ENCODE data around the gene ARMC3.
A peak's percentile ranks its signal among the peaks of the same experiment; 100 is the strongest.
"Not testable (repeated sequence)": the region's sequence is repeated elsewhere in the genome, so short reads cannot be mapped to it uniquely, and the experiment has no call there.

Gene ARMC3, protein sequence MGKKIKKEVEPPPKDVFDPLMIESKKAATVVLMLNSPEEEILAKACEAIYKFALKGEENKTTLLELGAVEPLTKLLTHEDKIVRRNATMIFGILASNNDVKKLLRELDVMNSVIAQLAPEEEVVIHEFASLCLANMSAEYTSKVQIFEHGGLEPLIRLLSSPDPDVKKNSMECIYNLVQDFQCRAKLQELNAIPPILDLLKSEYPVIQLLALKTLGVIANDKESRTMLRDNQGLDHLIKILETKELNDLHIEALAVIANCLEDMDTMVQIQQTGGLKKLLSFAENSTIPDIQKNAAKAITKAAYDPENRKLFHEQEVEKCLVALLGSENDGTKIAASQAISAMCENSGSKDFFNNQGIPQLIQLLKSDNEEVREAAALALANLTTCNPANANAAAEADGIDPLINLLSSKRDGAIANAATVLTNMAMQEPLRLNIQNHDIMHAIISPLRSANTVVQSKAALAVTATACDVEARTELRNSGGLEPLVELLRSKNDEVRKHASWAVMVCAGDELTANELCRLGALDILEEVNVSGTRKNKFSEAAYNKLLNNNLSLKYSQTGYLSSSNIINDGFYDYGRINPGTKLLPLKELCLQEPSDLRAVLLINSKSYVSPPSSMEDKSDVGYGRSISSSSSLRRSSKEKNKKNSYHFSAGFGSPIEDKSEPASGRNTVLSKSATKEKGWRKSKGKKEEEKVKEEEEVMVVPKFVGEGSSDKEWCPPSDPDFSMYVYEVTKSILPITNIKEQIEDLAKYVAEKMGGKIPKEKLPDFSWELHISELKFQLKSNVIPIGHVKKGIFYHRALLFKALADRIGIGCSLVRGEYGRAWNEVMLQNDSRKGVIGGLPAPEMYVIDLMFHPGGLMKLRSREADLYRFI

DNA sequence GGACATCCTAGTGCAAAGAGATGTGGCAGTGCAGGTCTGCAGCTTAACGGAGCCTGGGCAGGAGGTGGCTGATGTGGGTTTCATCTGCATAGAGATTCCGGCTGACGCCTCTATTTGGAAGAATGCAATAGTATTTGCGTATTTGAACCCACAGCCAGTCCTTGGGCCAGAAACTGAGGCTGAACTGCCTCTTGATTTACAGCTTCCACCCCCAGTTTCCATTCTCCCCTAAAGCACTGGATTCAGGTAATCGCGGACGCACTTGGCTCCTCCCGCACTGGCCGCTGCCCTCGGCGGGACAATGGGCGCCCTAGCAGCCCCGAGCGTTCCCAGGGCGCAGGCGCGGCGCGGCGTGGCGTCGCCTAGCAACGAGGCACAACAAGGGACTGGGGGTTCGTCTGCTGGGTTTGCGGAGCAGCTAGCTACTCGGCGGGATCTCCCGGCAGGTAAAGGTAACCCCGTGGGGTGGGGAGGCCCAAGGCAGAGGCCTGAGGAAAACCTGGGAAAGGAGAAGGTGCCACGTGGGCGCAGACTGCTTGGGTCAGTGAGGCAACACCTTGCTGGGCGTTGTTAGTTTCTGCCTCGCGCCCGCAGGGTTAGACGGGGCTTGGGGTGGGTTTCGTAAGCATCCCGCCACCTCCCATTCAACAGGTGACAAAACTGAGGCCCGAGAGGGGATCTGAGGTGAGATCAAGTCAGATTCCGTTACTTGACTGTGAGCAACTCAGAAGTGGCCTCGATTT, at the start of gene ARMC3:
Gene ARMC3, plus strand, starts transcription at position 393 of the 743 bp plus-strand sequence. CDS start 3,944 bp downstream, outside the sequence.
- H3K4me3 Mint-ChIP-seq, result no peak within 1 kb of the TSS
- H3K36me3 Mint-ChIP-seq (ENCODE audit: low read depth), result peaks cover 3% of the 10 kb centered on the region
- peaks cover 11% of the 10 kb centered on the region for H3K27me3 Mint-ChIP-seq
- H3K9me3 Mint-ChIP-seq, result no peaks in the 10 kb centered on the region
- H3K4me1 Mint-ChIP-seq, result peaks cover 3% of the 10 kb centered on the region
- DNase-seq (peak; percentile 73), ATAC-seq (peak; percentile 95)
- no peak within 1 kb of the TSS for H3K27ac Mint-ChIP-seq

DNA sequence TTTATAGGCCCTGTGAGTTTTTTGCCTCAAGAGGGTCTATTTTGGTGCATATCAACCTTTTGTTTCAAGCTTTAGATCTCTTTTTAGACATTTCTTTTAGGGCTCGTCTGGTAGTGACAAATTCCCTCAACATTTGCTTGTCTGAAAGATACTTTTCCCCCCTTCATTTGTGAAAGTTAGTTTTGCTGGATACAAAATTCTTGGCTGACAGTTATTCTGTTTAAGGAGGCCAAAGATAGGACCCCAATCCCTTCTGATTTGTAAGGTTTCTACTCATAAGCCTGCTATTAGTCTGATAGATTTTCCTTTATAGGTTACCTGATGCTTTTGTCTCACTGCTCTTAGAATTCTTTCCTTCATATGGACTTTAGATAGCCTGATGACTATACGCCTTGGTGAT, 36.1 kb upstream of the ARMC3 start:
- peaks cover 32% of the 10 kb centered on the region for H3K9me3 Mint-ChIP-seq
- H3K4me1 Mint-ChIP-seq, result no peaks in the 10 kb centered on the region
- H3K27ac Mint-ChIP-seq, result no peak overlapping the region

GRCh38 chr10:22893781-22894180, 34.1 kb upstream of the ARMC3 start:
- no peaks in the 10 kb centered on the region for H3K4me1 Mint-ChIP-seq
- H3K27ac Mint-ChIP-seq, result no peak overlapping the region
- ATAC-seq, result no peak
- no peaks in the 10 kb centered on the region for H3K27me3 Mint-ChIP-seq
- H3K9me3 Mint-ChIP-seq, result peaks cover 14% of the 10 kb centered on the region
- H3K36me3 Mint-ChIP-seq (ENCODE audit: low read depth), result no peaks in the 10 kb centered on the region
- no peak for DNase-seq
- no peak overlapping the region for H3K4me3 Mint-ChIP-seq

More for the DNA sequence above, 36.1 kb upstream of the ARMC3 start:
- ATAC-seq, result no peak
- Mint-ChIP-seq H3K36me3 (ENCODE audit: low read depth) (peaks cover 5% of the 10 kb centered on the region), H3K27me3 (no peaks in the 10 kb centered on the region), H3K4me3 (no peak overlapping the region)
- DNase-seq, result no peak

- Mint-ChIP-seq H3K27me3 (no peaks in the 10 kb centered on the region), H3K9me3 (peaks cover 10% of the 10 kb centered on the region), H3K27ac (no peak overlapping the region), H3K4me3 (no peak overlapping the region), H3K36me3 (ENCODE audit: low read depth) (no peaks in the 10 kb centered on the region), H3K4me1 (no peaks in the 10 kb centered on the region)
- DNase-seq (no peak), ATAC-seq (no peak)
Observed at GRCh38 chr10:22894714-22895113, 33.1 kb upstream of the ARMC3 start.

DNA sequence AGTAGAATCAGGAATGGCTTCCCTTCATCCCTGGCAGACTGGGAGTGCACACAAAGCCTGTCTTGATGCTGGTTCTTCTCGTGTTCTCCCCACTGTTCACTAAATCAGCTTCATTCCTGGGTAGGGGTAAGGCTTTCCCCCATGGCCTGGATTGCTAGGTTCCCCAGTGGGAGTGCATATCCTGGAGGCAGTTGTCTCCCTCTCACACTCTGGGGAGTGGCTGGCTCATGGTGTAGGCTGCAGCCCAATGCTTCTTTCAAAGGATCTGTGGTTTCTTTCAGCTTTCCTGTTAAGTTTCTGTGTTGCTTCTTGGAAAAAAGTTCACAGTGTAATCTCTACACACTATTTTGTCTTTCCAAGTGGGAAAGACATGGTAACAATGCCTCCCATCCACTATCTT, 32.6 kb upstream of the ARMC3 start:
- H3K4me1 Mint-ChIP-seq, result no peaks in the 10 kb centered on the region
- no peak for DNase-seq
- no peaks in the 10 kb centered on the region for H3K36me3 Mint-ChIP-seq (ENCODE audit: low read depth)
- no peak overlapping the region for H3K4me3 Mint-ChIP-seq
- H3K27ac Mint-ChIP-seq, result no peak overlapping the region
- H3K9me3 Mint-ChIP-seq, result peaks cover 10% of the 10 kb centered on the region
- no peak for ATAC-seq
- no peaks in the 10 kb centered on the region for H3K27me3 Mint-ChIP-seq

DNA sequence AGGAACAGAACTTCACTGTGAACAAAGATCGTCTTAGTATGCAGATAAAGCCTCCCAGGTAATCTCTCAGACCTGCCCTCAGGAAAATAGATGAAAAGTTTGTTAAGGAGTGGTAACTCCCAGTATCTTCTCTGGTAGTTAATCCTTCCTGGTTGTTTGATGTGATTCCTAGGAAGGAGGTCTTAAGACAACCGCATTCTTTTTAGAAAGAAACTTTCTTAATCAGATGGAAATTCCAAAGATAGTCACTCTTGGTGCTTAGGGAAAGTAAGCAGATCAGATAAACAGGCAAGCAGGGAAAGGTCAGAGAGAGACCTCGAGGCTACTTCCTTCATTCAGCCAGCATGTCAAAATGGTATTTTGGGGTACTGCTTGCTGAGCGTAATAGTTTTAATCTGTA, 30.5 kb upstream of the ARMC3 start:
- no peak for ATAC-seq
- Mint-ChIP-seq H3K27ac (no peak overlapping the region), H3K9me3 (peaks cover 13% of the 10 kb centered on the region)

DNA sequence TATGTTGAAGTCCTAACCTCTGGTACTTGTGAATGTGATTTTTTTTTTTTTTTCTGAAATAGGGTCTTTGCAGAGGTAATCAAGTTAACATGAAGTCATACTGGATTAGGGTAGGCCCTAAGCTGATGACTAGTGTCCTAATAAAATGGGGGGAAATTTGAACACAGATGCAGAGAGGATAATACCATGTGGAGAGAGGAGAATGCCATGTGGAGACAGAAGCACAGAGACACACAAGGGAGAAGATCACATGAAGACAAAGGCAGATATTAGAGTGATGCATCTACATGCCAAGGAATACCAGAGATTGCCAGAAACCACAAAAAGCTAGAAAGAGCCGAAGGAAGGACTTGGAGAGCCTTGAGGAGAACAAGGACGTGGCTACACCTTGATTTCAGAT, 28.5 kb upstream of the ARMC3 start:
- no peaks in the 10 kb centered on the region for H3K4me1 Mint-ChIP-seq
- no peak for DNase-seq
- no peak overlapping the region for H3K27ac Mint-ChIP-seq
- H3K36me3 Mint-ChIP-seq (ENCODE audit: low read depth), result peaks cover 6% of the 10 kb centered on the region
- H3K9me3 Mint-ChIP-seq, result peaks cover 8% of the 10 kb centered on the region
- peaks cover 2% of the 10 kb centered on the region for H3K27me3 Mint-ChIP-seq
- no peak overlapping the region for H3K4me3 Mint-ChIP-seq
- ATAC-seq, result no peak

More for the DNA sequence above, 30.5 kb upstream of the ARMC3 start:
- Mint-ChIP-seq H3K4me3 (no peak overlapping the region), H3K4me1 (no peaks in the 10 kb centered on the region), H3K27me3 (peaks cover 2% of the 10 kb centered on the region), H3K36me3 (ENCODE audit: low read depth) (peaks cover 6% of the 10 kb centered on the region)
- DNase-seq, result no peak

- Mint-ChIP-seq H3K27me3 (peaks cover 2% of the 10 kb centered on the region), H3K36me3 (ENCODE audit: low read depth) (peaks cover 6% of the 10 kb centered on the region), H3K27ac (no peak overlapping the region), H3K9me3 (peaks cover 8% of the 10 kb centered on the region), H3K4me3 (no peak overlapping the region), H3K4me1 (no peaks in the 10 kb centered on the region)
- ATAC-seq (no peak), DNase-seq (no peak)
Observed at GRCh38 chr10:22899775-22900174, 28.1 kb upstream of the ARMC3 start.

DNA sequence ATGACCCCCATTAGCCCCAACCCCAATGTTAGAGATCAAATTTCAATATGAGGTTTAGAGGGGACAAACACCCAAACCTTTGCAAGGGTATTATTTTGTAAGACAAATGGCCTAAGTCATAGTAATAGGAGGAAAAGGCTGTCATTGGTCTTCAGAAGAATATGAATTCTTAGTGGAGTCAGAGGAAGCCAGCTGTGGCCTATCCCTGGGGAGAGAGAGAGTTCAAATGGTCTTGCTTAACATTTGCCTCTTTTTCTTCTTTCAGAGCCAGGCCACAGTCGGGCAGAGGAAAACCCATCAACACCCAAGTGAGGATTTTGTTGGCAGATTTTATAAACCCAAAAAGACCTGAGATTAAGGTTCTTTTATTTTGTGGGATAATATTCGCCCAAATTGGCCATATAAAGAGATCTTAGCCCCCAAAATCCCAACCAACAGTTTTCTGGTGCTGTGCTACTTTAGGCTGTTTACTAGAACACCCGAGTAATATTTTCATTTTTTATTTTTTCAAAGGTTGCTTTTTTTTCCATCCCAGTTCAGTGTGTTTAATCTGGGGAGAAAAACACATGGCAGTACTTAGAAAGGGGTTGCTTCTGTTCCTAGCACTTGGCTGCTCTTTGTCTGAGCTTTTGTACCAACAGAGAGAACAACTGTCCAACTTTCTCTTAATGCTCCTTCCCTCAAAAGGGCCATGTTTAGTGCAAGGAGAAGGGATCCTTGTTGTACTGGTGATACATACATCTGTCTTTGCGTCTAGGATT, 26.8 kb upstream of the ARMC3 start:
- H3K36me3 Mint-ChIP-seq (ENCODE audit: low read depth), result peaks cover 6% of the 10 kb centered on the region
- DNase-seq, result no peak
- peaks cover 16% of the 10 kb centered on the region for H3K9me3 Mint-ChIP-seq
- H3K4me3 Mint-ChIP-seq, result no peak overlapping the region
- ATAC-seq, result no peak
- peaks cover 2% of the 10 kb centered on the region for H3K27me3 Mint-ChIP-seq
- H3K27ac Mint-ChIP-seq, result no peak overlapping the region
- H3K4me1 Mint-ChIP-seq, result no peaks in the 10 kb centered on the region

- peaks cover 16% of the 10 kb centered on the region for H3K9me3 Mint-ChIP-seq
- not testable (repeated sequence) for ATAC-seq; DNase-seq; H3K36me3 Mint-ChIP-seq (ENCODE audit: low read depth); H3K4me3 Mint-ChIP-seq; H3K4me1 Mint-ChIP-seq; H3K27me3 Mint-ChIP-seq; H3K27ac Mint-ChIP-seq
Observed at GRCh38 chr10:22902147-22902546, 25.7 kb upstream of the ARMC3 start.

DNA sequence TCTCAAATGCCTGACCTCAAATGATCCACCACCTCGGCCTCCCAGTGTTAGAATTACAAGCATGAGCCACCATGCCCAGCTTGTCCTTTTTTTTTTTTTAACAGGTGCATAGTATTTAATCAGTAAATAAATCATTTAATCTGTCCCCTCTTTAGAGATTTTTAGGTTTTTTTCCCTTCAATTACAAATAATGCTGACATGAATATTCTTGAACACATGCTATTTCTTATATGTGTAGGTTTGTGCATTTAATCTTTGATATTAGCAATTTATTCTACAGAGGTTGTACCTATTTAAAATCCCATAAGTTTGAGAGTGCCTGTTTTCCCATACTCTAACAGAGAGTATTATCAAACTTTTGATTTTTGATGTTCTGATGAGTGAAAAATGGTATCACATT, 24.2 kb upstream of the ARMC3 start:
- no peak overlapping the region for H3K27ac Mint-ChIP-seq
- peaks cover 10% of the 10 kb centered on the region for H3K36me3 Mint-ChIP-seq (ENCODE audit: low read depth)
- DNase-seq (no peak), ATAC-seq (no peak)
- peaks cover 2% of the 10 kb centered on the region for H3K27me3 Mint-ChIP-seq
- no peaks in the 10 kb centered on the region for H3K4me1 Mint-ChIP-seq
- no peak overlapping the region for H3K4me3 Mint-ChIP-seq
- H3K9me3 Mint-ChIP-seq, result peaks cover 26% of the 10 kb centered on the region

DNA sequence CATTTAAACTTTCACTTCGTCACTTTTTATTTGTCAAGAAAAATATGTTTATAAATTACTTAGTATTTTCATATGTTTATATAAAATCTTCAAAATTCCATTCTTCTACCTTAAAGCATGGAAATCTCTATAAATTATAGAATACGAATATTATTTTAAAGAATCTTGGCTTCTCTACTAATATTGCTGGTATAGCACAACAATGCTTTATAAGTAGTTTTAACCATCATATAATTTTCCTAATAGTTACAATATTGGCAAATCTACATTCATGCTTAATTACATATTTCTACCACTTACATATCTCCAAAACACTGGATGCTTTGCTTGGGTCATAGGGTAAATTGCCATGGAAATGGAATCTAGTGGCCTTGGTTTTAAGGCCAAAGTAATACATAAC, 21.1 kb upstream of the ARMC3 start:
- Mint-ChIP-seq H3K36me3 (ENCODE audit: low read depth) (peaks cover 12% of the 10 kb centered on the region), H3K27me3 (peaks cover under 1% of the 10 kb centered on the region), H3K4me1 (peaks cover 4% of the 10 kb centered on the region), H3K4me3 (no peak overlapping the region), H3K9me3 (peaks cover 37% of the 10 kb centered on the region), H3K27ac (no peak overlapping the region)
- no peak for DNase-seq
- no peak for ATAC-seq

DNA sequence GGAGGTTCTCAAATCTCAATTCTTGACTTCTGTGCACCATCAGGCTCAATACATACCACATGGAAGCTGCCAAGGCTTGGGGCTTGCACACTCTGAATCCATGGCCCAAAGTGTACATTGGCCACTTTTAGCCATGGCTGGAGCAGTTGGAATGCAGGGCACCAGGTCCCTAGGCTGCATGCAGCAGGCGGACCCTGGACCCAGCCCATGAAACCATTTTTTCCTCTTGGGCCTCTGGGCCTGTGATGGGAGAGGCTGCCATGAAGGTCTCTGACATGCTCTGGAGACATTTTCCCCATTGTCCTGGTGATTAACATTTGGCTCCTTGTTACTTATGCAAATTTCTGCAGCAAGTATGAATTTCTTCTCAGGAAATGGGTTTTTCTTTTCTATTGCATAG, 19.0 kb upstream of the ARMC3 start:
- peaks cover 11% of the 10 kb centered on the region for H3K4me1 Mint-ChIP-seq
- H3K27ac Mint-ChIP-seq, result no peak overlapping the region
- peaks cover 8% of the 10 kb centered on the region for H3K36me3 Mint-ChIP-seq (ENCODE audit: low read depth)
- ATAC-seq (no peak), DNase-seq (no peak)
- H3K4me3 Mint-ChIP-seq, result no peak overlapping the region
- no peaks in the 10 kb centered on the region for H3K27me3 Mint-ChIP-seq
- H3K9me3 Mint-ChIP-seq, result peaks cover 32% of the 10 kb centered on the region

- H3K27ac Mint-ChIP-seq; H3K4me3 Mint-ChIP-seq; H3K27me3 Mint-ChIP-seq; DNase-seq; H3K36me3 Mint-ChIP-seq (ENCODE audit: low read depth): not testable (repeated sequence)
- Mint-ChIP-seq H3K4me1 (peaks cover 11% of the 10 kb centered on the region), H3K9me3 (peaks cover 32% of the 10 kb centered on the region)
- ATAC-seq, result peak; percentile 54
Observed at GRCh38 chr10:22909673-22910072, 18.2 kb upstream of the ARMC3 start.
